Measurements from ENCODE around the gene NBPF11.
"Not testable (repeated sequence)": the region's sequence is repeated elsewhere in the genome, so short reads cannot be mapped to it uniquely, and the experiment has no call there.

- TF ChIP-seq CTCF (conservative IDR thresholded peaks at IDR 0.05; ENCODE audit: low read depth, low read length); EZH2 (IDR thresholded peaks at IDR 0.05; ENCODE audit: borderline replicate concordance, low read depth, low read length, poor library complexity, severe bottlenecking): not testable (repeated sequence)
Observed at GRCh38 chr1:148143223-148143622, 8.9 kb downstream of the NBPF11 start.
